Measurements from ENCODE around the gene KCNJ5. TPM values are rescaled to one million over a fixed set of nuclear protein-coding genes. Genes with fewer than 3 reads are reported as not detected.

The KCNJ5 gene
- total RNA-seq, 1 experiment from 2014 or later = 0.22 TPM

- CTCF ChIA-PET = interaction anchor here (1.0 to 10.5 kb wide), 9 partner anchors 15 to 747 kb away, joined by 3 to 245 read pairs (median 6); partner anchors contain the start of gene KCNJ5
- no peaks in the 10 kb centered on the region; the same call in 1 of the 2 replicates for H3K36me3 Mint-ChIP-seq
- DNase-seq (ENCODE audit: low spot score) (no peak), ATAC-seq (no peak)
- H3K4me3 Mint-ChIP-seq = peak overlapping the region; percentile 70
- no peak for TF ChIP-seq ESRRA (CRISPR knock-in tag; IDR thresholded peaks at IDR 0.05; ENCODE audit: borderline replicate concordance)
- H3K4me1 Mint-ChIP-seq = peaks cover 40% of the 10 kb centered on the region
- no peak overlapping the region for H3K27ac Mint-ChIP-seq
- peaks cover 93% of the 10 kb centered on the region for H3K27me3 Mint-ChIP-seq (ENCODE audit: low read depth)
- no peaks in the 10 kb centered on the region; the same call in 1 of the 2 replicates for H3K9me3 Mint-ChIP-seq
- POLR2A ChIA-PET = no interaction called here
Observed at GRCh38 chr11:128904303-128904655, 13.1 kb downstream of the KCNJ5 start.

- H3K9me3 Mint-ChIP-seq = no peaks in the 10 kb centered on the region; the same call in 1 of the 2 replicates
- ATAC-seq (peak; percentile 11), DNase-seq (ENCODE audit: low spot score) (no peak)
- H3K27ac Mint-ChIP-seq = no peak overlapping the region
- peaks cover 40% of the 10 kb centered on the region for H3K4me1 Mint-ChIP-seq
- POLR2A ChIA-PET = no interaction called here
- H3K27me3 Mint-ChIP-seq (ENCODE audit: low read depth) = peaks cover 93% of the 10 kb centered on the region
- CTCF ChIA-PET = interaction anchor here (0.5 to 10.5 kb wide), 19 partner anchors 9 to 1636 kb away, joined by 3 to 245 read pairs (median 5); partner anchors contain the start of gene KCNJ5
- peak; percentile 78 for TF ChIP-seq PRDM15 (CRISPR knock-in tag; IDR thresholded peaks at IDR 0.05)
- TF ChIP-seq CDX4 (CRISPR knock-in tag; IDR thresholded peaks at IDR 0.05; ENCODE audit: borderline replicate concordance) = no peak
- peak overlapping the region; percentile 70 for H3K4me3 Mint-ChIP-seq
- no peaks in the 10 kb centered on the region; the same call in 1 of the 2 replicates for H3K36me3 Mint-ChIP-seq
Observed at GRCh38 chr11:128904656-128905344, 13.6 kb downstream of the KCNJ5 start.

GRCh38 chr11:128905345-128906184, 14.4 kb downstream of the KCNJ5 start:
- DNase-seq (ENCODE audit: low spot score) (peak; percentile 69), ATAC-seq (peak; percentile 56)
- Mint-ChIP-seq H3K4me3 (peak overlapping the region; percentile 70), H3K27ac (no peak overlapping the region), H3K9me3 (no peaks in the 10 kb centered on the region; the same call in 1 of the 2 replicates), H3K36me3 (no peaks in the 10 kb centered on the region; the same call in 1 of the 2 replicates), H3K27me3 (ENCODE audit: low read depth) (peaks cover 86% of the 10 kb centered on the region), H3K4me1 (peaks cover 40% of the 10 kb centered on the region)
- CTCF ChIA-PET = interaction anchor here (0.5 to 10.5 kb wide), 45 partner anchors 8 to 1961 kb away, joined by 3 to 245 read pairs (median 4); partner anchors contain the start of genes KCNJ5 and TP53AIP1
- no peak for TF ChIP-seq ZNF263 (CRISPR knock-in tag; IDR thresholded peaks at IDR 0.05; ENCODE audit: low read depth)
- peak; percentile 37; the same call in 1 of the 2 replicates for TF ChIP-seq CTCF (IDR thresholded peaks at IDR 0.05)
- POLR2A ChIA-PET = interaction anchor here (0.6 kb wide), 1 partner anchor 148 kb away, joined by 3 read pairs; no protein-coding TSS in a partner anchor

GRCh38 chr11:128906185-128907050, 15.3 kb downstream of the KCNJ5 start:
- ATAC-seq = no peak
- no peak for DNase-seq (ENCODE audit: low spot score)
- H3K4me1 Mint-ChIP-seq = peaks cover 36% of the 10 kb centered on the region
- no peak overlapping the region for H3K27ac Mint-ChIP-seq
- TF ChIP-seq TP53 (CRISPR knock-in tag; IDR thresholded peaks at IDR 0.05) (no peak), ZNF263 (CRISPR knock-in tag; IDR thresholded peaks at IDR 0.05; ENCODE audit: low read depth) (no peak), ZNF423 (CRISPR knock-in tag; IDR thresholded peaks at IDR 0.05) (no peak)
- ChIA-PET CTCF (interaction anchor here (0.6 to 10.5 kb wide), 41 partner anchors 8 to 1962 kb away, joined by 3 to 245 read pairs (median 5); partner anchors contain the start of genes KCNJ5 and TP53AIP1), POLR2A (interaction anchor here (0.6 kb wide), 1 partner anchor 149 kb away, joined by 3 read pairs; no protein-coding TSS in a partner anchor)
- no peaks in the 10 kb centered on the region; the same call in 1 of the 2 replicates for H3K36me3 Mint-ChIP-seq
- peak overlapping the region; percentile 70 for H3K4me3 Mint-ChIP-seq
- peaks cover 80% of the 10 kb centered on the region for H3K27me3 Mint-ChIP-seq (ENCODE audit: low read depth)
- peaks cover under 1% of the 10 kb centered on the region for H3K9me3 Mint-ChIP-seq

Data from WTC11 (cell line).